22Rv1 (cell line): ENCODE data around the gene KCTD19.

ENCODE experiments used
- ZFX ChIP-seq: fragments of 450-650 bp; IDR thresholded peaks from 2 replicates; pipeline ENCODE4 v1.6.1; 2017; ENCODE audit warnings: antibody characterized with exemption, borderline replicate concordance
- TF ChIP-seq, protein P1 (sequence below): fragments of 450-650 bp; IDR thresholded peaks from 2 replicates; pipeline ENCODE4 v1.5.1; 2017; ENCODE audit warnings: mild to moderate bottlenecking

DNA sequence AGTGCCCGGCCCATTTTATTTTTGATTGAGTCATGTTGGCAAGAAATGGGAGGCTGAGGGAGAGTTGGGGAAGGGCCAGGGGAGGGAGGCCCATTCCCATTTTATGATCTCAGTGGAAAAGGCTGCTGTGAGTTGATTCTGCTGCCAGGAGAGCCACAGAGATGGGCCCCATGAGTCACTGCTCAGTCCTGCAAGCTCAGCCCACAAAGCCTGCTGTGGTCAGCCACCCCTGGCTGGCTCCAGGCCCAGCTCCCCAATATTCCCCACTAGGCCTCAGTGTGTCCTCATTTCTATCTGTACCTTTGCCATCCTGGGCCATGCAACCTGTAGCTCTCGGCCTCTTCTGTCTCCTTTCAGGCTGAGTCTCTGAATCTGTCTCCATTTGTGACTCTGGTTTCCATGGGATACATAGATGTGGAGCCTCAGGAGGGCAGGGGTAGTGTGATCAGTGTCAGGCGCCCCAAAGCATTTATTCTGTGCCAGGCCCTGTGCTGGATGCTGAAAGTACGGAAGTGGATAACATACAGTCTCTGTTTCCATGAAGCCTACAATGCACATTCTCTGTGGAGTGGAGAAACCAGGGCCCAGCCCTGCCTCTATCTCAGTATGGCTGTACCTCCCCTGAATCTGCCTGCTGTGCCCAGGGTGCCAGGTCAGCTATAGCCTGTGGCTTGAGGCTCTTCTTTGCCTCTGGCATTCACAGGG is 49.1 kb downstream of the KCTD19 start:
- TF ChIP-seq, protein P1, sequence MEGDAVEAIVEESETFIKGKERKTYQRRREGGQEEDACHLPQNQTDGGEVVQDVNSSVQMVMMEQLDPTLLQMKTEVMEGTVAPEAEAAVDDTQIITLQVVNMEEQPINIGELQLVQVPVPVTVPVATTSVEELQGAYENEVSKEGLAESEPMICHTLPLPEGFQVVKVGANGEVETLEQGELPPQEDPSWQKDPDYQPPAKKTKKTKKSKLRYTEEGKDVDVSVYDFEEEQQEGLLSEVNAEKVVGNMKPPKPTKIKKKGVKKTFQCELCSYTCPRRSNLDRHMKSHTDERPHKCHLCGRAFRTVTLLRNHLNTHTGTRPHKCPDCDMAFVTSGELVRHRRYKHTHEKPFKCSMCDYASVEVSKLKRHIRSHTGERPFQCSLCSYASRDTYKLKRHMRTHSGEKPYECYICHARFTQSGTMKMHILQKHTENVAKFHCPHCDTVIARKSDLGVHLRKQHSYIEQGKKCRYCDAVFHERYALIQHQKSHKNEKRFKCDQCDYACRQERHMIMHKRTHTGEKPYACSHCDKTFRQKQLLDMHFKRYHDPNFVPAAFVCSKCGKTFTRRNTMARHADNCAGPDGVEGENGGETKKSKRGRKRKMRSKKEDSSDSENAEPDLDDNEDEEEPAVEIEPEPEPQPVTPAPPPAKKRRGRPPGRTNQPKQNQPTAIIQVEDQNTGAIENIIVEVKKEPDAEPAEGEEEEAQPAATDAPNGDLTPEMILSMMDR, result no peak
- TF ChIP-seq ZFX, result no peak
